Posterior cingulate gyrus (tissue), 11 donors: ENCODE measurements around the gene TTLL11.

Source experiments
- DNase-seq, 10 donors: peaks; one replicate each; pipeline versions ENCODE4 v3.0.0 to v3.0.0-alpha.2; 2020 to 2021; ENCODE audit warnings: mixed read lengths in 3 of 10
- intact Hi-C: fragments of 100-400 bp; cut with DNase I; formaldehyde crosslinking; loops from one replicate; pipeline ENCODE4 v1.15.1; 2023

The TTLL11 gene

GRCh38 chr9:121952611-121953010 lies 140.5 kb downstream of the TTLL11 start:
- intact Hi-C loops = no loop called here
- DNase-seq = no peak

- DNase-seq = no peak
- intact Hi-C loops = no loop called here
Observed at GRCh38 chr9:121950866-121951265, 142.2 kb downstream of the TTLL11 start.

- intact Hi-C loops = no loop called here
- no peak for DNase-seq
Observed at GRCh38 chr9:121950441-121950840, 142.7 kb downstream of the TTLL11 start.

- intact Hi-C loops = no loop called here
Observed at GRCh38 chr9:121949766-121950165, 143.3 kb downstream of the TTLL11 start.

GRCh38 chr9:121949364-121949763 lies 143.7 kb downstream of the TTLL11 start:
- intact Hi-C loops = no loop called here
- DNase-seq = no peak

More at GRCh38 chr9:121949766-121950165, 143.3 kb downstream of the TTLL11 start:
- no peak for DNase-seq

GRCh38 chr9:121947775-121948174 lies 145.3 kb downstream of the TTLL11 start:
- DNase-seq = no peak
- intact Hi-C loops = no loop called here

GRCh38 chr9:121946465-121946864 lies 146.6 kb downstream of the TTLL11 start:
- no peak for DNase-seq
- intact Hi-C loops = no loop called here

GRCh38 chr9:121945849-121946248 lies 147.3 kb downstream of the TTLL11 start:
- DNase-seq = no peak
- intact Hi-C loops = no loop called here

- no peak for DNase-seq
- intact Hi-C loops = no loop called here
Observed at GRCh38 chr9:121945281-121945680, 147.8 kb downstream of the TTLL11 start.

GRCh38 chr9:121944711-121945191 lies 148.4 kb downstream of the TTLL11 start:
- DNase-seq = no peak
- intact Hi-C loops = no loop called here

- intact Hi-C loops = no loop called here
- no peak for DNase-seq
Observed at GRCh38 chr9:121943463-121943862, 149.6 kb downstream of the TTLL11 start.

- intact Hi-C loops = no loop called here
- no peak for DNase-seq
Observed at GRCh38 chr9:121942866-121943382, 150.2 kb downstream of the TTLL11 start.

- intact Hi-C loops = no loop called here
- DNase-seq = no peak
Observed at GRCh38 chr9:121942313-121942712, 150.8 kb downstream of the TTLL11 start.

- DNase-seq = no peak
- intact Hi-C loops = no loop called here
Observed at GRCh38 chr9:121939643-121940042, 153.5 kb downstream of the TTLL11 start.

GRCh38 chr9:121938621-121939020 lies 154.5 kb downstream of the TTLL11 start:
- intact Hi-C loops = no loop called here
- no peak for DNase-seq

GRCh38 chr9:121937240-121937639 lies 155.9 kb downstream of the TTLL11 start:
- DNase-seq = no peak
- intact Hi-C loops = no loop called here

- intact Hi-C loops = no loop called here
- no peak for DNase-seq
Observed at GRCh38 chr9:121935739-121936138, 157.4 kb downstream of the TTLL11 start.

- intact Hi-C loops = no loop called here
- no peak for DNase-seq
Observed at GRCh38 chr9:121930956-121931355, 162.2 kb downstream of the TTLL11 start.

- no peak for DNase-seq
- intact Hi-C loops = no loop called here
Observed at GRCh38 chr9:121929893-121930875, 162.9 kb downstream of the TTLL11 start.

- intact Hi-C loops = no loop called here
Observed at GRCh38 chr9:121927636-121928035, 165.5 kb downstream of the TTLL11 start.

GRCh38 chr9:121927081-121927480 lies 166.0 kb downstream of the TTLL11 start:
- intact Hi-C loops = no loop called here
- no peak for DNase-seq

More at GRCh38 chr9:121927636-121928035, 165.5 kb downstream of the TTLL11 start:
- DNase-seq = no peak

GRCh38 chr9:121926351-121926801 lies 166.7 kb downstream of the TTLL11 start:
- DNase-seq = peak in 8 of 10 donors; percentile 11 to 83 (median 31)
- intact Hi-C loops = no loop called here
